NAMALWA (cell line): ENCODE results near the gene SPSB3.

Experiments
- DNase-seq: peaks from one replicate; pipeline ENCODE4 v3.0.0-alpha.2; 2015; ENCODE audit warnings: low spot score

SPSB3 gene

DNA sequence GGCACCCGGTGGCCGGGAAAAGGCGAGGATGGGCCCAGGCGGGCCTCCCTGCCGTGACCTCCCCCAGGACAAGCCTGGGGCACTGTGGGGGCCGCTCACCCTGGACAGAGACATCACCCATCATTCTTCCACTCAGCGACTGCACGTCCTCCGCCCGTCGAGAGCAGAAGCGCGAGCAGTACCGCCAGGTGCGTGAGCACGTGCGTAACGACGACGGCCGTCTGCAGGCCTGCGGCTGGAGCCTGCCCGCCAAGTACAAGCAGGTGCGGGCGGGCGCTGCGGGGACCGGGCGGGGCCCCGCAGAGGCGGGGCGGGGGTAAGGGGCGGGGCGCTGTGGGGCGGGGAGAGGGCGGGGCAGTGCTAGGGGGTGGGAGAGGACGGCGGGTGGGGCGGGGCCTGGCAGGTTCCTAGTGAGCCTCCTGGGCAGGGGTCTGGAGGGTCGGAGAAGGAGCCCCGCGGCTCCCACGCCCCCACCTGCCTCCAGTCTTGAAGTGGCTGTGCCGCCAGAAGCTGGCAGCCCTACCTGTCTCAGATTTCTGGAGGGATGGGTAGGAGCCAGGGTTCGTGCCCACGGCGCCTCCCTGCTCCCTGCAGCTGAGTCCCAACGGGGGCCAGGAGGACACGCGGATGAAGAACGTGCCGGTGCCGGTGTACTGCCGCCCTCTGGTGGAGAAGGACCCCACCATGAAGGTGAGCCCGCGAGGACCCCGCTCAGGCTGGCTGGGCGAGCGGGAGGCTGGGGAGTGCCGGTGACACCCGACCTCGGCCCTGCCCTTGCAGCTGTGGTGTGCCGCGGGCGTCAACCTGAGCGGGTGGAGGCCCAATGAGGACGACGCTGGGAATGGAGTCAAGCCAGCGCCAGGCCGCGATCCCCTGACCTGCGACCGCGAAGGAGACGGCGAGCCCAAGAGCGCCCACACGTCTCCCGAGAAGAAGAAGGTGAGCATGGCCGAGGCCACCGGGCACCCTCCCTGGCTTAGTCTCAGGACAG, 18.6 kb downstream of the SPSB3 start:
- peak; percentile 64 for DNase-seq

DNA sequence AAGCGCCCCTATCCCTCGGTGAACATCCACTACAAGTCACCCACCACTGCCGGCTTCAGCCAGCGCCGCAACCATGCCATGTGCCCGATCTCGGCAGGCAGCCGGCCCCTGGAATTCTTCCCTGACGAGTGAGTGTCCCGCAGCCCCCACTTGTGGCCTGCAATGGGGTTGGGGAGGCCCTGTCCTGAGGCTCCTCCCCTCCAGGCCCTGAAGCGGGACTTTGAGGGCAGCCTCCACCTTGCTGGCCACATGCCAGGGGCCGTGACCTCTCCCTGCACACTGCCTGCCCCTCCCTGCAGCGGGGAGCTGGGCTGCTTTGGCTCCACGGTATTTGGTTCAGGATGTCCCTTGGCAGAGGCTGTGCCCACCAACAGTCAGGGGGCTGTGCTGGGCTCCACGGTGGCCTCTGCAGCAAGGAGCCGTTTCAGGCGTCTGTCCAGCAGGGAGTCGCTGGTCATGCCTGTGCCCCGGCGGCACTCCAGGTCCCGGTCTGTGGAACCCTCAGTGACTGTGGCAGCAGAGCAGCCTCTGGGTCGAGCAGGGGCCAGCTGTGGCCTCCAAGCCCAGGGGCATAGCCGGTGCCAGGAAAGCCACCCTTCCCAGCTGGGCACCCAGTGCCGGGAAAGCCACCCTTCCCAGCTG, 19.4 kb downstream of the SPSB3 start:
- DNase-seq: peak; percentile 8

DNA sequence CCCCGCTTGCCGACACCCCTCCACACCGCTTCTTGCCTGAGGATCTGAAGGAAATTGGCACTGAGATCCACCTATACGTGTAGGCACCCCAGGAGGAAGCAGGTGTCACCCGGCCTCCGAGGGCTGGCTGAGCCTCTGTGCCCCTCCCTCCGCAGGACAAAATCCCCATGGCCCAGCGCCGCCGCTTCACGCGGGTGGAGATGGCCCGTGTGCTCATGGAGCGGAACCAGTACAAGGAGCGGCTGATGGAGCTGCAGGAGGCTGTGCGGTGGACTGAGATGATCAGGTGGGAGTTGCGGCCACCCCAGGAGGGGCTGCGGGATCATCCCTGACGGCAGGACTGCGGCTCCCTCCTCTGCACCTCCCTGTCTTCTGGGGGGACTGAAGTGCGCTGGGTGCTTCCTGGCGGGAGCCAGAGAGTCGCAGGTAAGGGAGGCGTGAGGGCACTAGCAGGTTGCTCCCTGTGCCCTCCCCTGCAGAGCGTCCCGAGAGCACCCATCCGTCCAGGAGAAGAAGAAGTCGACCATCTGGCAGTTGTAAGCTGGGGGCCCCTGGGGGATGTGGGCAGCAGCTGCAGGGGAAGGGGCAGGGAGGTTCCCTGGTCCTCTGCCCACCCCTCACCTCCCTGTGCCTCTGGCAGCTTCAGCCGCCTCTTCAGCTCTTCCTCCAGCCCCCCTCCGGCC, 20.0 kb downstream of the SPSB3 start:
- DNase-seq: peak; percentile 31

- no peak for DNase-seq
Observed at GRCh38 chr16:1761751-1762150, 20.6 kb downstream of the SPSB3 start.

DNA sequence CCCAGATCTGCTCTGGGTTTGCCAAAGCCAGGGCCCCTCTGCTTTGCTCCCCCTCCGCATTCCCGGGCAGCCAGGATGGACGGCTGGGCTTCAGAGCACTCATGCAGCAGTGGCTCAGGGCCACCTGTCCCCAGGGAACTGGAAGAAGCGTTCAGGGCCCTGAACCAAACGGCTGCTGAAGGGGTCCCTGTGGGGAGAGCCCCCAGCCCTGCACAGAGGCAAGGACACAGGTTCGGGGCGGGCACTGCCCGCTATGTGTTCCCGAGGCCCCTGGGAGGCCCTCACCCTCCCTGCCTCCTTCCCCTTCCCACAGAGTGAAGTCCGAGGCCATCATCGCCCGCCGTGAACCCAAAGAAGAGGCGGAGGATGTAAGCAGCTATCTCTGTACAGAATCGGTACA, 21.5 kb downstream of the SPSB3 start:
- DNase-seq: no peak

- DNase-seq: no peak
Observed at GRCh38 chr16:1759511-1759910, 22.9 kb downstream of the SPSB3 start.

DNA sequence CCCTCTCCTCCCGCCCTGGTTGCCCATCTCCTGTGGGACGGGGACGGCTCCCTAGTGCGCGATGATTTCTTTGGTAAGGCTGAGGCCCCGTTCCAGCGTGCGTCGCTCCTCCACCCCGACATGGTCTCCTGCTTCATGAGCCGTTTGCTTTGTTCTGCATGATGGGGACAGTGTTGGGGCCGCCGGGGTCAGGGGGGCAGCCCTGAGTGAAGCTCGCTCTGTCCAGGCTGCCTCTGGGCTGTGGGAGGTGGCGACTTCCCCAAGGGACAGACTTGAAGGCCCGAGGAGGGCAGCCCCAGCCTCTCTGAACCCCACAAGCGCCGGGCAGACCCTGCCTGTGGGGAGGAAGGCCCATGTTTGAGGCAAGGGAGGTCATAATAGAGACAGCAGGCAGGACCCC, 23.4 kb downstream of the SPSB3 start:
- DNase-seq: no peak

DNA sequence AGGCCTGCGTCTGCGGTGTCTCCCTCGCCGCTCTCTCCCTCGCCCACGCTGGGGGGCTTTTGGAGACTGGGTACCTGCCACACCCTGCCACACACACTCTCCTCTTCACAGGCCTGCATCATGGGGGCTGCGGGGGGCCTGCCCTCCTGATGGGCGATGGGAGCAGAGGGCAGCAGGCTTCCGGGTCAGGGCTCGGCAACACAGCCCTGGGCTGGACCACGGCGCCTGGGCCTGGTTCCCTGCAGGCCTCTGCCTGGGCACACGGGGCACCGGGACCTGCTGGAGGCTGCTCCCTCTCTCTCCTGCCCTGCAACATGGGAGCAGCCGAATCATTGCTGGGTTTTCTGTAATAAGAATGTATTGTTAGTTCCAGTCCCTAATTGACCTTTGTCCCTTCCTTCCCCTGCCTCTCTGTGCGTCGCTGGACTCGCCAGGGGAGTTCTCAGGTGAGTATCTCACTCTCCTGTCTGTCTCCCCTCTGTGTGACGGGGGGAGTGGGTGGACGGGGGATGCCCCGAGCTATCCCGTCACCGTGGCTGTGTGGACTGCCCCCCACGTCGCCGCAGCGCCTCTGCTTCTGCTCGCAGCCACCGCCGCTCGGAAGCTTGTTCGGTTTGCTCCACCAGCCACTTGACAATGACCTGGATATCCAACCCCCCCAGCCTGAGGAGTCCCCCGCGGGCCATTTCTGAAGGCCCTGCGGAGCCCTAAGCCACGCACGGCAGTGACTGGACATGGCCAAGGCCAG, 24.5 kb downstream of the SPSB3 start:
- no peak for DNase-seq

GRCh38 chr16:1754204-1754603, 28.2 kb downstream of the SPSB3 start:
- DNase-seq: no peak

DNA sequence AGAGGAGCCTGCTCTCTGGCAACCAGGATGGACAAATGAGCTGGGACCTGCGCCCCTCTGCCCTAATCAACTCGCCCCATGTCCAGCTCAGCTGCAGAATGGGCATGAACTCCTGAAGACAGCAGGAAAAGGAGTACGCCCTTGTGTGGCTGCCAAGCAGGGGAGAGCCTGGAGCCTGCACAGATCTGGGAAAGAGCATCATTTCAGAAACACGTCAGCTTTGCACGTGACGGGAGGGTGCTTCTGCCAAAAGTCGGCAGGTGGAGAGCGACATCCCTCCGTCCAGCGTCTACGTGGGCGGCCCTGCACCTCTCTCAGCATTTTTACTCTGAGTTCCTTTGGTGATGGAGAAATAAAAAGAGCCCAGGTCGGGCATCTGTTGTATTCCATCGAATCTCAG, 29.5 kb downstream of the SPSB3 start:
- DNase-seq: no peak

GRCh38 chr16:1751946-1752345, 30.4 kb downstream of the SPSB3 start:
- no peak for DNase-seq

DNA sequence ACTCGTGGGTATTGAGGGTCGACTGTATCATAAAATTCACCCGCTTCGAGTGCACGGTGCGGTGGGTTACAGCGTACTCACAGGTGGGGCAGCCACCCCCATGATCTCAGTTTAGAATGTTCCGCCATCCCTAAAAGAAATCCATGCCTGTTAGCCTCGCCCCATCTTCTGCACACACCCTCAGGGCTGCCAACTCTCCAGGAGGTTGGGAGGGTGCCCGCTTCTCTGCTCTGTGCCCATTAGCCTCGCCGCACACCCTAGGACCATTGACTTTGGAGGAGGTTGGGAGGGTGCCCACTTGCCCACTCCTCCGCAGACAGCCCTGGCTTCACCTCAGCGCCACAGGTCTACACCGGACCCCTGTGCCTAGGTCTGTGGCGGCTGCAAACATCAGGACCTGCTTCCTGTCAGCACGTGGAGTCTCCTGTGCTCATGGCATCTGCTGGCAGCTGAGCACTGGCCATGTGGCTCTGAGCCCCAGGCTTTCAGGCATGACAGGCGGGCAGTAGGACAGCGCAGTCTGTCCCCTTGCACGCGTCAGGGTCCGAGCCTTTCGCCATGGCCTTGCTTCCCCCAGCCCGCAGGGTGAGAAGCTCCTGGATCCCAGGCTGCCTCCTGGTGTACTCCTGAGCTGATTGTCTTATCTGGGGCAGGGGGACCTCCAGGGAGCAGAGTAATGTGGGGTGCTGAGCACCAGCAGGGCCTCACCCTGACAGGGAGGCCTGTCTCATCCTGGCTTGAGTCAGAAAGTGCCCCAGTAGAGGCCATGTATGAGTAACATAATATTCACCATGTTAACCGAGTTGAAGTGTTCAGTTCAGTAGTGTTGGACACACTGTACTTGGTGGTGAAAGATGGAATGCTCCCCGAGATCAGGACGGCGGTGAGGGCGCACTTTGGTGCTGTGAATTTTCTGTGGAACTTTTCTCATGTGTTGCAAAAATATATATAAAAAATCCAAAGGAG, 32.9 kb downstream of the SPSB3 start:
- DNase-seq: no peak

DNA sequence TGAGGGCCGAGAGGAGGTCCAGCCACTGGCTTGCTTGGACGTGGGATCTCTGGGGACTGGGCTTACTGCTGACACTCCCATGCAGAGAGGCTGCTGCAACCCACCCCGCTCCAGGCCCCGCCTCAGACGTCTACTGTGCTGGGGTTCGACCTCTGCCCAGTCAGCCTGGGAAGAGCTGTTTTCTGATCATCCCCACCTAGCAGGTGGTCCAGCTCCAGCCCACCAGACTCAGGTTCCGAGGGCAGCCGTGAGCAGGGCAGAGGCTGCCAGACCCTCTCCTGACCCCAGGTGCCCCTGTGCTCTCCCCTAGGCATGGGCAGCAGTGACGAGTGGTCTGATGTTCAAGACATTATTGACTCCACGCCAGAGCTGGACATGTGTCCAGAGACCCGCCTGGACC, 34.4 kb downstream of the SPSB3 start:
- DNase-seq: no peak

- DNase-seq: no peak
Observed at GRCh38 chr16:1746693-1747195, 35.6 kb downstream of the SPSB3 start.

DNA sequence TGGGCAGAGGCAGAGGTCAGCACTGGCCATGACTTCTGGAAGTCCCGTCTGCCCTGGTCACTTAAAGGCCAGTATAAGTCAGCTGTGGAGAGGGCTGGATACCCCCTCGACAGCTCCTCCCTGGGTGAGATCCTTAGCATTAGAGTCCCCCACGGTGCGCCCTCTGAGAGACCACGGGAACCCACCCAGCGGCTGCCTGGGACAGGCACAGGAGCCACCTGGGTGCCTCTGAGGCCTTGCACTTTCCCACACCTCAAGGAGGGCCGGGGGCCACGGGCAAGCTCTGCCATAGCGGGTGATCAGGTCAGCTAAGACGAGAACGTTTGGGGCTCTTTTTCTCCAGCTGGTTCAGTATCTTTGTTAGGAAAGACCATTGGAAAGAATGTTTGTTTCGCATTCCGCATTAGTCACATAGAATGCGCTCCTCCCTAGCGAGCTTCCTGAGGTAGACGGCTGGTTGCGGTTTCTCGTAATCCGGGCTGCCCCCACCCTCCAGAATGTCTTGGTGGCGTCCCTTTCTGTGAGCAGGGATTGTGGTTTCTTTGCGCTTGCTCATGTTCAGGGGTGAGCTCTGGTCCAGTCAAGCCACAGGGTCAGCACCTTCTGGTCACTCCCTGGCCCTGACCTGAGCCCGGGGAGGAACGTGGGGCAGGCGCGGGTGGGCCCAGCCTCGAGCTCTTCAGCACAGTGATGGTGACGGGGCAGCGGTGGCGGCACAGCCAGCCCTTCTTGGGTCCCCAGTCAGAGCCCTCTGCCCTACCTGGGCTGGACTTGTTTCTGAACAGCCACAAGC, 36.3 kb downstream of the SPSB3 start:
- no peak for DNase-seq

- DNase-seq: no peak
Observed at GRCh38 chr16:1745181-1745899, 37.0 kb downstream of the SPSB3 start.

DNA sequence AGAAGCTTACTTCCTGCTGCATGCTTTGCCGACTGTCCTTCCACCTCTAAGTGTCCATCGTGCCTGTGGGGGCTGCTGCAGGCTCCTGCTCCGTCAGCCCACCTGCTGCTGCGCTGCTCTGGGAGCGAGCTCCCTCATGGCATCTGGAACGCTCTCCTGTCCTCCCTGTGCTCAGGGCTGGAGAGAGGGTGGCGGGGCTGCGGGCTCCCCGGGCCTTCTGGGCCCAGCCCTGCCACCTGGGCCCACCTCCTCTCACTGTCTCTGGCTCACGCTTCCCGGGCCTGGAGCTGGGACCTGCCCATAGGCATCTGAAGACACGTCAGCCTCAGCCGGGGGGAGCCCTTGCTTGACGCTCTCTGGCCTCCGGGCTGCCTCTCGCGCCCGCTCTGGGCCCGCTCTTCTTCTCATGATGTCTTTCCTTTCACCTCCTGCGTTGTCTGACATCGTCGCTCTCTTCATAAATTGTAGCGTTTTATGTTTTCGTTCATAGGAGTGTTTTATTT, 38.0 kb downstream of the SPSB3 start:
- no peak for DNase-seq

- DNase-seq: no peak
Observed at GRCh38 chr16:1743376-1744337, 38.7 kb downstream of the SPSB3 start.
